Measurements from ENCODE around the gene CCDC12.
A peak's percentile ranks its signal among the peaks of the same experiment; 100 is the strongest.

CCDC12 gene

DNA sequence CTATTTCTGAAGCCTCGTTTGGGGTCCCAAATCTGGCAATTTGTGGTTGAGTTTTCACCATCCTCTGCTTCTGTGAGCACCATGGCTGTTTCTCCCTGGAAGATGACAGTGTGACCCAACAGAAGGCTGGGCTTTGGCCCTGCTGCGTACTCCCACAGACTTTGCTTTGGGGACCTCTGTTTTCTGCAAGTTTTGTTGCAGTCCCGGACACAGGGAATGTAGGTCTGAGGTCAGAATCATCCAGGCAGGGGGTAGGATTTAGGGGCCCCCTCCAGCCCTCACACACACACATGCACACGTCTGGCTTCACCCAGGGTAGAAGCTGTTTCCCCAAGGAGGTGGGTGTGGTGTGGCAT, 92.7 kb downstream of the CCDC12 start:
- no peak for DNase-seq (ENCODE audit: low read depth in 1 of 2, low spot score in 1 of 2)
- H3K27me3 ChIP-seq (ENCODE audit: insufficient read depth, poor library complexity, severe bottlenecking): peaks cover 46% of the 10 kb centered on the region
- H3K4me3 ChIP-seq (replicated peaks; ENCODE audit: insufficient read depth, low read length): no peak overlapping the region
- H3K27ac ChIP-seq (replicated peaks): no peak overlapping the region
- TF ChIP-seq, protein P1, sequence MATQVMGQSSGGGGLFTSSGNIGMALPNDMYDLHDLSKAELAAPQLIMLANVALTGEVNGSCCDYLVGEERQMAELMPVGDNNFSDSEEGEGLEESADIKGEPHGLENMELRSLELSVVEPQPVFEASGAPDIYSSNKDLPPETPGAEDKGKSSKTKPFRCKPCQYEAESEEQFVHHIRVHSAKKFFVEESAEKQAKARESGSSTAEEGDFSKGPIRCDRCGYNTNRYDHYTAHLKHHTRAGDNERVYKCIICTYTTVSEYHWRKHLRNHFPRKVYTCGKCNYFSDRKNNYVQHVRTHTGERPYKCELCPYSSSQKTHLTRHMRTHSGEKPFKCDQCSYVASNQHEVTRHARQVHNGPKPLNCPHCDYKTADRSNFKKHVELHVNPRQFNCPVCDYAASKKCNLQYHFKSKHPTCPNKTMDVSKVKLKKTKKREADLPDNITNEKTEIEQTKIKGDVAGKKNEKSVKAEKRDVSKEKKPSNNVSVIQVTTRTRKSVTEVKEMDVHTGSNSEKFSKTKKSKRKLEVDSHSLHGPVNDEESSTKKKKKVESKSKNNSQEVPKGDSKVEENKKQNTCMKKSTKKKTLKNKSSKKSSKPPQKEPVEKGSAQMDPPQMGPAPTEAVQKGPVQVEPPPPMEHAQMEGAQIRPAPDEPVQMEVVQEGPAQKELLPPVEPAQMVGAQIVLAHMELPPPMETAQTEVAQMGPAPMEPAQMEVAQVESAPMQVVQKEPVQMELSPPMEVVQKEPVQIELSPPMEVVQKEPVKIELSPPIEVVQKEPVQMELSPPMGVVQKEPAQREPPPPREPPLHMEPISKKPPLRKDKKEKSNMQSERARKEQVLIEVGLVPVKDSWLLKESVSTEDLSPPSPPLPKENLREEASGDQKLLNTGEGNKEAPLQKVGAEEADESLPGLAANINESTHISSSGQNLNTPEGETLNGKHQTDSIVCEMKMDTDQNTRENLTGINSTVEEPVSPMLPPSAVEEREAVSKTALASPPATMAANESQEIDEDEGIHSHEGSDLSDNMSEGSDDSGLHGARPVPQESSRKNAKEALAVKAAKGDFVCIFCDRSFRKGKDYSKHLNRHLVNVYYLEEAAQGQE (IDR thresholded peaks at IDR 0.05; ENCODE audit: insufficient replicate concordance, low read depth): no peak
- TF ChIP-seq SPI1 (IDR thresholded peaks at IDR 0.05; ENCODE audit: borderline replicate concordance, low read depth) (no peak), POLR2AphosphoS5 (IDR thresholded peaks at IDR 0.05; ENCODE audit: low read depth) (no peak), GABPA (IDR thresholded peaks at IDR 0.05; ENCODE audit: low read depth) (no peak)
- TF ChIP-seq, protein P2, sequence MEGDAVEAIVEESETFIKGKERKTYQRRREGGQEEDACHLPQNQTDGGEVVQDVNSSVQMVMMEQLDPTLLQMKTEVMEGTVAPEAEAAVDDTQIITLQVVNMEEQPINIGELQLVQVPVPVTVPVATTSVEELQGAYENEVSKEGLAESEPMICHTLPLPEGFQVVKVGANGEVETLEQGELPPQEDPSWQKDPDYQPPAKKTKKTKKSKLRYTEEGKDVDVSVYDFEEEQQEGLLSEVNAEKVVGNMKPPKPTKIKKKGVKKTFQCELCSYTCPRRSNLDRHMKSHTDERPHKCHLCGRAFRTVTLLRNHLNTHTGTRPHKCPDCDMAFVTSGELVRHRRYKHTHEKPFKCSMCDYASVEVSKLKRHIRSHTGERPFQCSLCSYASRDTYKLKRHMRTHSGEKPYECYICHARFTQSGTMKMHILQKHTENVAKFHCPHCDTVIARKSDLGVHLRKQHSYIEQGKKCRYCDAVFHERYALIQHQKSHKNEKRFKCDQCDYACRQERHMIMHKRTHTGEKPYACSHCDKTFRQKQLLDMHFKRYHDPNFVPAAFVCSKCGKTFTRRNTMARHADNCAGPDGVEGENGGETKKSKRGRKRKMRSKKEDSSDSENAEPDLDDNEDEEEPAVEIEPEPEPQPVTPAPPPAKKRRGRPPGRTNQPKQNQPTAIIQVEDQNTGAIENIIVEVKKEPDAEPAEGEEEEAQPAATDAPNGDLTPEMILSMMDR (IDR thresholded peaks at IDR 0.05; ENCODE audit: insufficient read depth, low read length): no peak

DNA sequence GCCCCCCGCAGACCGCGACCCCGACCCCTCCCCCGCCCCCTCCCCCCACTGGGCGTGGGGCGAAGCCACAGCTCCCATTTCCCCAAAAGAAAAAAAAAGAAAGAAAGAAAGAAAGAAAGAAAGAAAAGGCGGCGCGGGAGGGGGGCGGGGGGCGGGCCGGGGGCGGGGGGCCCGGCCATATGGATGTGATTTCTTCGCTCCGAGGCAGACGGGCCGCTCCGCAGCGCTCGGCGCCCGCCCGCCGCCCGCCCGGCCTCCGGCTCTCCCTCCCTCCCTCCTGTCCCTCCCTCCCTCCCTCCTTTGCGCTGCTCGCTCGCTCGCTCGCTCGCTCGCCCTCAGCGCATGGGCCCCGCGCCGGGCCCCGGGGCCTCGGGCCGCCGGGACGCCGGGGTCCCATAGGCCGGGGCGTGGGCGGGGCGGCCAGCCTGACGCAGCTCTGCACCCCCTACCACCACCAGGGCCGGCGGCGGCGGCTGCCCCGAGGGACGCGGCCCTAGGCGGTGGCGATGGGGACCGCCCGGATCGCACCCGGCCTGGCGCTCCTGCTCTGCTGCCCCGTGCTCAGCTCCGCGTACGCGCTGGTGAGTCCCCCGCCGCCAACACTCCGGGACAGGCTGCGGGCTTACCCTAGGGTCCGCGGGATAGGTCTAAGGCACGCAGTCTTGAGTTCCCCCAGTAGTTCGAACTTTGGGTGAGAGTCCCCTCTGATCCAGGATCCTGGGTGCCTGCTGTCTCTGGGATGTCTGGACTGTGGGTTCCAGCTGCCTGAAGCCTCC, 93.3 kb downstream of the CCDC12 start:
- Histone ChIP-seq H3K27me3 (ENCODE audit: insufficient read depth, poor library complexity, severe bottlenecking) (peaks cover 46% of the 10 kb centered on the region), H3K4me3 (replicated peaks; ENCODE audit: insufficient read depth, low read length) (no peak overlapping the region), H3K27ac (replicated peaks) (no peak overlapping the region)
- TF ChIP-seq, protein P2 (IDR thresholded peaks at IDR 0.05; ENCODE audit: insufficient read depth, low read length): no peak
- TF ChIP-seq, protein P1 (IDR thresholded peaks at IDR 0.05; ENCODE audit: insufficient replicate concordance, low read depth): no peak
- TF ChIP-seq SPI1 (IDR thresholded peaks at IDR 0.05; ENCODE audit: borderline replicate concordance, low read depth) (no peak), GABPA (IDR thresholded peaks at IDR 0.05; ENCODE audit: low read depth) (no peak), POLR2AphosphoS5 (IDR thresholded peaks at IDR 0.05; ENCODE audit: low read depth) (no peak)
- no peak for DNase-seq (ENCODE audit: low read depth in 1 of 2, low spot score in 1 of 2)

DNA sequence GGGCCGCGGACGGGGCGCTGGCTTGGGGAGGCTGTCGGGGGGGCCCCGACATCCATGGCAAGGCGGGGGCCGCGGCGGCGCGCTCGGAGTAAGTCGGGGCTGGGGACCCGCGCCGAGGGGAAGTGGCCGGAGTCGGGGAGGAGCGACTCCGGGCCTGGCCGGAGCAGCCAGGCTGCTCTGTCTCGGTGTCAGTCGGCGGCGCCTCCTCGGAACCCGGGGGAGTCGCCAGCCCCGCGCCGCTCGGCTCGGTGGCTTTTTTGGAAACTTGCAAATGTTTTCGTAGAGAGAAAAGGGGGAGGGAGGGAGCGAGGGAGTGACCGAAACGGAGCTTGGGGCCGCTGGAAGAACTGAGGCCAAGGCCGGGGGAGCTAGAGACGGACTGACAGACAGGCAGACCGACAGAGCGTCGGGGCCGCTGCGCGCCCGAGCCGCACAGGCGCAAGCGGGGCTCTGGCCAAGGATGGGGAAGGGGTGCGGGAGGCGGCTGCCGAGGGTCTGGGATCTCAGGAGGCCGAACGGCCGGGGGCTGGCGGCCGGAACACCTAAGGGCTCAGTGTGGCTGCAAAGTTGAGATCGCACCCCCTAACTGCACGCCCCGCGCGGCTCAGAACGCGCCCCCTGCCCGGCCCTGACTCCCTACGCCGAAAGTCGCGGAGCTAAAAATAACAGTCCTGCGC, 94.0 kb downstream of the CCDC12 start:
- Histone ChIP-seq H3K27me3 (ENCODE audit: insufficient read depth, poor library complexity, severe bottlenecking) (peaks cover 46% of the 10 kb centered on the region), H3K4me3 (replicated peaks; ENCODE audit: insufficient read depth, low read length) (peak overlapping the region; percentile 26), H3K27ac (replicated peaks) (no peak overlapping the region)
- TF ChIP-seq POLR2AphosphoS5 (IDR thresholded peaks at IDR 0.05; ENCODE audit: low read depth) (no peak), SPI1 (IDR thresholded peaks at IDR 0.05; ENCODE audit: borderline replicate concordance, low read depth) (no peak), GABPA (IDR thresholded peaks at IDR 0.05; ENCODE audit: low read depth) (no peak)
- TF ChIP-seq, protein P1 (IDR thresholded peaks at IDR 0.05; ENCODE audit: insufficient replicate concordance, low read depth): no peak
- TF ChIP-seq, protein P2 (IDR thresholded peaks at IDR 0.05; ENCODE audit: insufficient read depth, low read length): no peak
- no peak for DNase-seq (ENCODE audit: low read depth in 1 of 2, low spot score in 1 of 2)

Measured in HL-60 (cell line).